ENCODE results near the gene CELSR1. TPM values are rescaled to one million over a fixed set of nuclear protein-coding genes. Genes with fewer than 3 reads are reported as not detected.

The CELSR1 gene
- polyA plus RNA-seq, 3 donors = 0.61 to 1.9 (median 1.2) TPM

DNA sequence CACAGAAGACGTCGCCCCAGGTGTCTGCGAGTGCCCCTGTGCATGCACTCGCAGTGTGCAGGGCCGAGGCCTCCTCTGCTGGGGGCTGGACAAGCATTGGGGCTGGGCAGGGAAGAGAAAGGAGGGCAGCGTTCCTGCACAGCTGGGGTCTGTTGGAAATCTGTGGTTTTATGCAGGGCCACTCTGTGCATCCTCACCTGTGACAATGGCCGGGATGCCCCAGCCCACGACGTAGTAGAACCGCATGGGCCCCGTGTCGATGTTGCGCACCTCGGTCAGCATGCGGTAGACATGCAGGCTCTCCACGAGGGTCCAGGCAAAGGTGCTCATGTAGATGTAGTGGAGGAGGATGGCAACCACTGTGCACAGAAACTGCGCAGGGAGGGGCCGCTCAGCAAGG lies 164.7 kb downstream of the CELSR1 start:
- 86 to 94% (median 92%) methylated on average over 18 of the region's 18 CpGs for WGBS, 3 donors
- no peak overlapping the region for H3K27ac ChIP-seq (ENCODE audit: low read depth, low read length)

DNA sequence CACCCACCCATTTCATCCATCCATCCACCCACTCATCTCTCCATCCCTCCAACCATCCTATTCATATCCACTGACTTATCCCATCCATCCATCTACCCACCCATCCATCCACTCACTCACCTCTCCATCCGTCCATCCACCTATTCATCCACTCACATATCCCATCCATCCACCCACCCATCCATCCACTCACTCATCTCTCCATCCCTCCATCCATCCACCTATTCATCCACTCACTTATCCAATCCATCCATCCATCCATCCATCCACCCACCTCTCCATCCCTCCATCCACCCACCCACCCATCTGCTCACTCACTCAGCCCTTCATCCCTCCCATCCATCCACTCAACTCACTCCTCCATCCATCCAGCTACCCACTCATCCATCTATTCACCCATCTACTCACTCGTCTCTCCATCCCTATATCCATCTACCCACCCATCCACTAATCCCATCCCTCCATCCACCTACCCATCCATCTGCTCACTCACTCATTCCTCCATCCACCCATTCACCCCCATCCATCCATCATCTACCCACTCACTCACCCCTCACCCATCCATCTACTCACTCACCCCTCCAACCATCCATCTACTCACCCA lies 165.7 kb downstream of the CELSR1 start:
- H3K27ac ChIP-seq (ENCODE audit: low read depth, low read length) = no peak overlapping the region
- 89 to 96% (median 91%) methylated on average over 2 of the region's 2 CpGs for WGBS, 3 donors

DNA sequence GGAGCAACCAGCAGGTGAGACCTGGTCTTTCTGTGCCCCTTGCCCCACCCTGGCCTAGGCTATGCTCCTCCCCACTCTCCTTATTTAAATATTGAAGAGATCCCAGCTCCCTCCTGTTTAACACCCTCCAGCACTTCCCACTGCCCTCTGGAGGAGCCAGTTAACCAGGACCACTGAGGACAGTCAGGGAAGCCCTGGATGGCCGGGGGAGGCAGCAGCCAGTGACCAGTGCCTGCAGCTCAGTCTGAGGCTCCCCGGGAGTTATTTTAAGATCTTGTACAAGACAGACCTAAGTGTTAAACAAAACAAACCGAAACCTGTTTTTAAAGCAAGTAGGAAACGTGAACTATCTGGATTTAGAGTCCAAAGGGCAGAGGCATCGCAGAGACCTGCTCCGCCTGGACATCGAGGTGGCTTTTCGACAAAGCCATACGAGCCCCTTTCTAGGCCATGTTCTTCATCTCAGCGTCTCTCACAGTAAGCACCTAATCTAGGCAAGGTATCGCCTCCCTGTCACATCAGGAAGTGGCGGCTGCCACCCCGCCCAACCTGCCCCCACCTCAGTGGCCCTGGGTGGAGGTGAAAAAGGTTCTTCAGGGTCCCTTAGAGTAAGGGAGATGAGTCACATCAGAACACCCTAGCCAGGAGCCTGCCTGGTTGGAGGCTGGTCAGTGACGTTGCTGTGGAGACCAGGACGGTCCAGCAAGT lies 166.7 kb downstream of the CELSR1 start:
- no peak overlapping the region for H3K27ac ChIP-seq (ENCODE audit: low read depth, low read length)
- WGBS, 3 donors = 45 to 80% (median 77%) methylated on average over 15 of the region's 15 CpGs

GRCh38 chr22:46369716-46370583 lies 167.5 kb downstream of the CELSR1 start:
- H3K27ac ChIP-seq (ENCODE audit: low read depth, low read length) = no peak overlapping the region
- 77 to 89% (median 85%) methylated on average over 25 of the region's 25 CpGs for WGBS, 3 donors

DNA sequence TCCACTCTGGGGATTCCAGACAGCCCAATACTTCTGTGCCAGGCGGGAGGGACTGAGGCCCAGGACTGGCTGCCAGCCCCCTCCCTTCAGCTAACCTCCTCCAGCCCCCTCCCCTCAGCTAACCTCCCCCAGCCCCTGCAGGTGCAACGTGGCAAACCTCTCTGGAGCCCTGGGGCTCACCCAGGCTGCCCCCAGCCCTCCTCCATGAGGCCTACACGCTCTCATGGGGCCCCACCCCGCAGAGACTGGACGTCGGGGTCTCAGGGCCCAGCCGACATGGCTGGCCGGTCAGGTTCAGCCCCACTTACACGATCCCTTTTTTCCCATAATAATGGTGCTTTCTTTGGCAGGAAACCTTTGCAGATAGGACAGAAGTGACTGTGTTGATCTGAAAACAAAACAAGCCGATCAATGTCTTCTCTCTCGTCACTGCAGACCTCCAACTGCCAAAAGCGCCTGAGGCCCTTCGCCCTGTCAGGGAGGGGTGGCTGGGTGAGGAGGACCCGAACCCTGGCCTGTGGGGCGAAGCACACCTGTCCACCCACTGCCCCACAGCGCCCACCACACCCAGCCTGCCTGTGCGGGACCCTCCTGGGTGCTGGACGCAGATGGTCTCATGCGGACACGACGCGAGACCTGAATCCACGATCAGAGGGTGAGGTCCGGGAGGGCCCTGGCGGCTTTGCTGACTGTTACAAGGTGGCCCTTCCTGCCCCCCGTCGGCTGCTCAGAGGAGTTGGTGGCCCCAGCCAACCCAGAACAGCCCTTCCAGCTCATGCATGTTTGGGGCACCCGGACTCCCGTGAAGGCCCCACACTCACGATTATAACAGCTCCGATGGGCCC lies 168.3 kb downstream of the CELSR1 start:
- H3K27ac ChIP-seq (ENCODE audit: low read depth, low read length) = no peak overlapping the region
- 87 to 92% (median 87%) methylated on average over 25 to 31 of the region's 31 CpGs for WGBS, 3 donors

GRCh38 chr22:46368422-46368821 lies 169.0 kb downstream of the CELSR1 start:
- 72 to 87% (median 82%) methylated on average over 12 of the region's 12 CpGs for WGBS, 3 donors
- no peak overlapping the region for H3K27ac ChIP-seq (ENCODE audit: low read depth, low read length)

GRCh38 chr22:46367707-46368191 lies 169.7 kb downstream of the CELSR1 start:
- 31 to 43% (median 41%) methylated on average over 19 of the region's 19 CpGs for WGBS, 3 donors
- no peak overlapping the region for H3K27ac ChIP-seq (ENCODE audit: low read depth, low read length)

- no peak overlapping the region for H3K27ac ChIP-seq (ENCODE audit: low read depth, low read length)
- WGBS, 3 donors = 57 to 76% (median 60%) methylated on average over 41 to 45 of the region's 45 CpGs
Observed at GRCh38 chr22:46366801-46367706, 170.4 kb downstream of the CELSR1 start.

GRCh38 chr22:46366327-46366731 lies 171.1 kb downstream of the CELSR1 start:
- H3K27ac ChIP-seq (ENCODE audit: low read depth, low read length) = no peak overlapping the region
- whole genome bisulfite sequencing, 3 donors = 72 to 91% (median 87%) methylated on average over 18 to 19 of the region's 19 CpGs

GRCh38 chr22:46365166-46365624 lies 172.2 kb downstream of the CELSR1 start:
- no peak overlapping the region for H3K27ac ChIP-seq (ENCODE audit: low read depth, low read length)
- 88 to 94% (median 91%) methylated on average over 22 of the region's 22 CpGs for WGBS, 3 donors

DNA sequence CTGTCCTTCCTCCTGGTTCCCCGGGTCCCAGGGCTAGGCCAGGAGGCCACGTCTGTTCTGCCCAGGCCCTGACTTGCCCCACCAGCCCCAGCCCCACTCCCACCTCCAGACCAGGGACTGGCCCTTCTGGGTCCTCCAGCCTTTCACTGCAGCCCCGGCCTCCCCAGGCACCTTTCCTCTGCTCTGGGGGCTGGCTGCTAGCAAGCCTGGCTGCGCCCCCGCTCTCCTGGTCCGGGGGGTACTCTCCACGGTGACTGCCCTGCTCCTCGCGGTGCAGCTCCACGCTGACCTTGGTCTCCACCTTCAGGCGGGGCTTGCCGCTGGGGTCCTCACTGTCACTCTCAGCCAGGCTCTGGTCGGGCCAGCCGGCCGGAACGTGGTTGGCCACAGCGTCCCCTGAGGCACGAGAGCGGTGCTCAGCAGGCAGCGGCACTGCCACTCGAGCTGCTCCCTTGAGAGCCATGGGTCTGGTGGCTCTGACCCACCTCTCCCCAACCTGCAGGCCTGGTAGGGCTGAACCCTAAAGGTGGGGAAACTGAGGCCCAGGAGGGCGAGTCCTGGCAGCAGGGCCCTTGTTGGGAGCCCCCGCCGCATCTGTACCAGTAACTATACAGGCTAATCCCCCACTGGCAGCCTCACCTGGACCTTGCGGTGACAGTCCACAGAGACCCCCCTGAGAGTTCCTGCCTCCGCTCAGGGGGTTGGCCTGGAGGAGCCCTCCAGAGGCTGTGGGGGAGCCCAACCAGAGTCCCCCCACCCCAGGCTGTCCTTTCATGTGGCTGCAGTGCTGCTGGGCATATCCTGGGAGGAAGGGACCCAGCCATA lies 172.9 kb downstream of the CELSR1 start:
- WGBS, 3 donors = 78 to 83% (median 82%) methylated on average over 24 to 26 of the region's 26 CpGs

DNA sequence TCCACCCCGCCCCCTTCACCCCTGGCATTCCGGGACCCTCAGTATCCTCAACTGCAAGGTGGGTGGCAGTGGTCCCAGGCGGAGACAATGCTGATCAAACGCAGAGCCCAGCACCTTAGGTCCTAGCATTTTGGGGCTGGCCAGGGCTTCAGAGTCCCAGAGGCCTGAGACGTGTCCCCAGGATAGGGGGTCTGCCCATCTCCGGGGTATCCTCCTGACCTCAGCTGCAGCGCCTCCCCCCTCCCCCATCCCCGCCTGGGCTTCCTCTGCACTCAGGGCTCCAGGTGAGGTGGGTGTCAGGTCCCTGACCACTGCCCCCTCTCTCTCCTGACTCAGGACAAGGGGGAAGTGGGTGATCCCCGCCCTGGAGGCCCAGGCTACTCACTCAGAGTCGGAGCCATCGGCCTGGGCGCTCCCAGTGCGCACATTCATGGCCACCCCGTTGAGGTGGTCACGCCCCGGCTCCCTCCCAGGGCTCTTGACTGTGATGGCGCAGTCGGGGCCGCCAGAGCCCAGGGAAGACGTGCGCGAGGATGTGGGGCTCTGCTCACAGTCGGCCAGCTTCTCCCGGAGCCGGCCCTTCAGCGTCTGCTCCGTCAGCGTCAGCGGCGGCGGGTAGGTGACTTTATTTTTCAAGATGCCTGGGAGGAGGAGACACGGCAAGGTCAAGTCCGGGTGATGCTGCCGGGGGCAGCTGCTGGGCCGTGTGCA lies 173.7 kb downstream of the CELSR1 start:
- H3K27ac ChIP-seq (ENCODE audit: low read depth, low read length) = no peak overlapping the region
- 82 to 87% (median 85%) methylated on average over 35 of the region's 35 CpGs for whole genome bisulfite sequencing, 3 donors

More for the DNA sequence above, 172.9 kb downstream of the CELSR1 start:
- no peak overlapping the region for H3K27ac ChIP-seq (ENCODE audit: low read depth, low read length)

DNA sequence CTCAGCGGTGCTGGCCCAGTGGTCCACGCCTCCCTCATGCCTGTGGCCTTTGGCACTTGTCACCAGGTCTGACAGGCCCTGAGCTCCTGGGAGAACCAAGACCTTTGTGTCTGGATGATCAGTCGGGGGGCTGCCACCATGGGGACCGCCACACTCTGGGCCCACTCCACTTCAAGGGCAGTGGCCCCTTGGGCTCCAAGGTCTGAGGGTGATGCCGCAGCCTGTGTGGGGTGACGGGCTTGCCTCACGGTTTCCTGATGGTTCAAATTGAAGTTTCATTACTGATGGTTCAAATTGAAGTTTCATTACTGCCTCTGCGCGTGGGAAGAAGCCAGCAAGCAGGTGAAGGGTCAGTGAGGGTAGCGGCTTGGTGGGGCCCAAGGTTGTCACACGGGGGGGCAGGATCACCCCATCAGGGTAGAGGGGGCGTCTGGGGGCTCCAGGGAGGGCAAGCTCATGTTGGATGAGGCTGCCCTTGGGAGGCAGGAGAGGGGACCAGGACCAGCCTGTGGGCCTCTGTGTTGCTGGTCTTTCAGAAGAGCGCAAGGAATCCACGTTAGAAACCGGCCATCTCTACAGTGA lies 174.4 kb downstream of the CELSR1 start:
- no peak overlapping the region for H3K27ac ChIP-seq (ENCODE audit: low read depth, low read length)
- WGBS, 3 donors = 86 to 97% (median 87%) methylated on average over 14 to 15 of the region's 15 CpGs

- H3K27ac ChIP-seq (ENCODE audit: low read depth, low read length) = no peak overlapping the region
- 48 to 70% (median 64%) methylated on average over 25 of the region's 25 CpGs for WGBS, 3 donors
Observed at GRCh38 chr22:46362203-46362933, 175.1 kb downstream of the CELSR1 start.

GRCh38 chr22:46361826-46362202 lies 175.6 kb downstream of the CELSR1 start:
- H3K27ac ChIP-seq (ENCODE audit: low read depth, low read length) = no peak overlapping the region
- 43 to 69% (median 62%) methylated on average over 11 of the region's 11 CpGs for WGBS, 3 donors

All from adipose tissue (tissue), 3 donors.